AG09309 (cell line): Measurements from ENCODE around the gene FBN2.
"Not testable (repeated sequence)": the region's sequence is repeated elsewhere in the genome, so short reads cannot be mapped to it uniquely, and the experiment has no call there.

Experiments used
- DNase-seq: peaks from one replicate; pipeline ENCODE4 v3.0.0-alpha.2; 2010; ENCODE audit warnings: low read depth
- H3K4me3 ChIP-seq: 2 replicates; pipeline ENCODE4 v1.5.1; 2011; ENCODE audit warnings: mild to moderate bottlenecking, low read depth, low read length, moderate library complexity; ENCODE audit not compliant: control insufficient read depth
- TF ChIP-seq, protein P1 (sequence below): IDR thresholded peaks from 2 replicates; pipeline ENCODE4 v1.5.1; 2011; ENCODE audit warnings: mild to moderate bottlenecking, low read depth, low read length, inconsistent platforms; ENCODE audit not compliant: insufficient read depth, control insufficient read depth; ENCODE audit errors: missing control alignments

Gene FBN2

DNA sequence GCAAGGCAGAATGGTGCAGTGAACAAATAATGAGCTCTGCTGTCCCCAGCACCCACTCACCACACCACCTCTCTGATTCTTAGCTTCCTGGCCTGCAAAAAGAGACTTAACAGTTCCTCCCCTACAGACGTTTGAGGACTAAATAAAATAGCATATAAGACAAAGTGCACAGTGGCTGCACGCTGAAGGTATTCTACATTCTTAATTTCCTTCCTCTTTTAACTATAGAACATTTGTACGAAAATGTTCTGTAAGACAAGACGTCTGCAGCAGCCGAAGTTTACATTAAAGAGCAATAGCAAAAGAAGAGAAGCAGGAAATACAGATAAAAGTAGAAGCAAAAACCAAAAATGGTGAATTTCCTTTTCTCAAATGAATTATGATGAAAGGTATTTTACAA is 15.7 kb downstream of the FBN2 start:
- no peak for DNase-seq
- TF ChIP-seq, protein P1, sequence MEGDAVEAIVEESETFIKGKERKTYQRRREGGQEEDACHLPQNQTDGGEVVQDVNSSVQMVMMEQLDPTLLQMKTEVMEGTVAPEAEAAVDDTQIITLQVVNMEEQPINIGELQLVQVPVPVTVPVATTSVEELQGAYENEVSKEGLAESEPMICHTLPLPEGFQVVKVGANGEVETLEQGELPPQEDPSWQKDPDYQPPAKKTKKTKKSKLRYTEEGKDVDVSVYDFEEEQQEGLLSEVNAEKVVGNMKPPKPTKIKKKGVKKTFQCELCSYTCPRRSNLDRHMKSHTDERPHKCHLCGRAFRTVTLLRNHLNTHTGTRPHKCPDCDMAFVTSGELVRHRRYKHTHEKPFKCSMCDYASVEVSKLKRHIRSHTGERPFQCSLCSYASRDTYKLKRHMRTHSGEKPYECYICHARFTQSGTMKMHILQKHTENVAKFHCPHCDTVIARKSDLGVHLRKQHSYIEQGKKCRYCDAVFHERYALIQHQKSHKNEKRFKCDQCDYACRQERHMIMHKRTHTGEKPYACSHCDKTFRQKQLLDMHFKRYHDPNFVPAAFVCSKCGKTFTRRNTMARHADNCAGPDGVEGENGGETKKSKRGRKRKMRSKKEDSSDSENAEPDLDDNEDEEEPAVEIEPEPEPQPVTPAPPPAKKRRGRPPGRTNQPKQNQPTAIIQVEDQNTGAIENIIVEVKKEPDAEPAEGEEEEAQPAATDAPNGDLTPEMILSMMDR = no peak
- H3K4me3 ChIP-seq = no peak overlapping the region

DNA sequence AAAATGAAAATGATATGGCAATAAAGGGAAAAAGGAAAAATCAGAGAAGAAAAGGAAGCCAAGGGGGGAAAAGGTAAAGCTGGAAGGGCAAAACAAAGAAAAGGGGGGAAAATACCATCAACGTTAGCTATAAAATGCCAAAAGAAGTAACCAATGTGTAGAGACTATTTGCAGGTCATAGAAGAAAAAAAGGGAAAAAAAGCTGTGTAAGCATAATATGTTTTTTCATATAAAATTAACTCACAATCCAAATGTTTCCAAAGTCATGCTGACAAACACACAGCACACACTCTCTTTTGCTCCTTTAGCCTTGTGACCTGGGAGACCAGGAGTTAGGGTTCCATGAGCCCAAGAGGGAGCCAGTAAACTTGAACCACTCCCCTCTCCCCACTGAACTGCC is 18.2 kb downstream of the FBN2 start:
- TF ChIP-seq, protein P1 = no peak
- no peak for DNase-seq

DNA sequence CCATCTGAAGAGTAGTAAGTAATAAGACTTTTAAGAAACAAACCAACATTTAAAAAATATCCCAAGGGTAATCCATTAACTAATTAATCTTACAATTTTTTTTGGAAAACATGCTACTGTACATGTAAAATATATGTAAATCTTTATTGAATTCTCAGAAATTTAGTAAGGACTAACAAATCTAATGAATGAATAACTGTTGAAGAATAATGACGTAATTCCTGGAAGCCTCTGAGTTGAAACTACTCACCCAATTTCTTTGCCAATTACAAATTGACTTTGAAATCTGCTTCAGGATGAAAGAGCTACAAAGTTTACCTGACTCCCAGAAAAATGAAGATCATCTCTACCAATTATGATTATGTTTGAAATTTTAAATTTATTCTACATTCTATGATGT is 21.1 kb downstream of the FBN2 start:
- TF ChIP-seq, protein P1 = no peak
- no peak overlapping the region for H3K4me3 ChIP-seq
- DNase-seq = no peak

More for the DNA sequence above, 18.2 kb downstream of the FBN2 start:
- no peak overlapping the region for H3K4me3 ChIP-seq

DNA sequence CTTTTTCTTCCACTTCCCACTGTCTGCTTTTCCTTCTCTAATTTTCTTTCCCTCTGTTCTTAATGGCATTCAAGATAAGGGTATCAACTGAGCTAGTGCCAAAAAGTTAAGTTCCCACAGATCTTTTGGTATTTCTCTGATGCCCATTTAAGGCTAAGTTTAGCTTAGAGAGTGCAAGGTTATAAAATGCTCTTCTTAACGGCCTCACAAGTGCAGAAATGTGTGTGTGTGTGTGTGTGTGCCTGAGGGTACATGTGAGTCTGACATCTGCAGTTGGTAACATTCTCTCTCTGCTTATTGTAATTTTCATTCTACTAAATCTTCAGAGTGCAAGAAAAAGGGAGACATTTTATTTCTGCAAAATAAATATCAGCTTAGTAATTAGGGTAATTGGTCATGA is 24.2 kb downstream of the FBN2 start:
- DNase-seq = no peak
- TF ChIP-seq, protein P1 = no peak
- no peak overlapping the region for H3K4me3 ChIP-seq

DNA sequence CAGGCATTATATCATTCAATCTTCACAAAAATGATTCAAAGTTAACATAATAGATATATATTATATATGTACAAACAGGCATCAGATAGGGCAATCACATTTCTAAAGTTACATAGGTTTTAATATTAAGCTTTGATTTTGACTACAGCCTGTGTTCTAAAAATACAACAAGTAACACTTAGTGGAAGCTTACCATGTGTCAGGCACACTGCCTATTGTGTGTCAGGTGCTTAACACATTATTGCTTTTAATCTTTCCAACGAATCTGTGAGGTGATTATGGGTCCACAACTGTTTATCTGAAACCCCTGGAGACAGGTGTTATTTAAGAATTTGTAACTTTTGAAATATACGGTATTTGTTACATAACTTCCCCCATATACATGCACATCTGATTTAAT is 25.2 kb downstream of the FBN2 start:
- TF ChIP-seq, protein P1 = no peak
- no peak for DNase-seq
- no peak overlapping the region for H3K4me3 ChIP-seq

DNA sequence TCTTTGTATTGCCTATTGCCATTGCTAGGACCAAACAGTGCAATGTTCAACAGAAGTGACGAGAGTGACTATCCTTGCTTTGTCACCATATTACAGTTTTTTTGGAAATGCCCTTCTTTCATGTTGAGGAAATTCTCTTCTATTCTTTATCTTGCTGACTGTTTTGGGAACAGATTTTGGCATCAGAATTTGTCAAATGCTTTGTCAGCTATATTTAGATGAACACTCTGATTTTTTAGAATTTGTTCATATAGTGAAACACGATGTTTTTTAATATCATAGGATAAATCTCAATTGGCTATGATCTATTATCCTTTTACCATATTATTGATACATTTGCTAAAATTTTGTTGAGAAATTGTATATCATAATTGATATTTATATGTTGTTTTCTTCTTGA is 31.4 kb downstream of the FBN2 start:
- no peak overlapping the region for H3K4me3 ChIP-seq
- TF ChIP-seq, protein P1 = no peak

DNA sequence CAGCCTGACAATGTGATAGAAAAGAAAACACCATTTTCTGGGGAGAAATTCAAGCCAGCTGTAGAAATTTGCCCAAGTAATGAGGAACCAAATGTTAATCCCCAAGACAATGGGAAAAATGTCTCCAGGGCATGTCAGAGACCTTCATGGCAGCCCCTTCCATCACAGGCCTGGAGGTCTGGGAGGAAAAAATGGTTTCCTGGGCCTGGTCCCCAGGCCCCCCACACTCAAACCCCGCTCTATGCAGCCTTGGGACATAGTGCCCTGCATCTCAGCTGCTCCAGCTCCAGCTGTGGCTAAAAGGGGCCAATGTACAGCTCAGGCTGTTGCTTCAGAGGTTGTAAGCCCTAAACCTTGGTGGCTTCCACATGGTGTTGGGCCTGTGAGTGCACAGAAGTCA is 34.3 kb downstream of the FBN2 start:
- H3K4me3 ChIP-seq, DNase-seq: not testable (repeated sequence)

More for the DNA sequence above, 31.4 kb downstream of the FBN2 start:
- DNase-seq = no peak
